Measurements from ENCODE around the gene PRDM5.

DNA sequence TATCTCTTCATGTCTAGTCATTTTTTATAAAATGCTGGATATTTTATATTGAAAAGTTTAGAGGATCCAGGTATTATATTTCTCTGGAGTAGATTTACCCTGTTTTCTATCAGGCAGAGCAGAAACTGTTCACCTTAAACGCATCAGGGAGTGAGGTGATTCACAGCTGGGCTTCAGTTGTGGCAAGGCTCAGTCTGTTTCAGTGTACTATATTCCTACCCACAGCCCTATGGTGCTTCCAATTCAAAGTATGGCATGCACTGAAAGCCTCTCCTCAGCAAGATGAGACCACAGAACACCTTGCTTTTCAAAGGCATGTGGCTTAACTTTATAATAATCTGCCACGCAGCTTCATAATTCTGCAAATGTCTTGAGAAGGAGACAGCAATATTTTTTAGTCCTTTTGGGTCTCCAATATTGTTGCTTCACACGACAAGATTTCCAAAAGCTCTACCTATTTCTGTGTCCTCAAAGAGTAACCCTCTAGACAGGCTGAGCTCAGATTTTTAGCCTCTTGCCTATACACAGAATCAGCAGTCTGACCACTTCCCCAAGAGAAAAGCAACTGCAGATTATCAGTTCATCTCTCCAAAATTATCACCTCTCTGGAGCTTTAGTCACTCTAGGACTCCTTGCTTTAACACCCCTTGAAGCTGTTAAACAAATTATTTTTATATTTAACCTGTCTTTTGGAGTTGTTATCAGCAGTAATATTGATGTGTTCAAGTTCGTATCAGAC, 24.4 kb downstream of the PRDM5 start:
- TF ChIP-seq POLR2A (IDR thresholded peaks at IDR 0.05; ENCODE audit: low read depth, low read length): no peak
- TF ChIP-seq TAF1 (IDR thresholded peaks at IDR 0.05; ENCODE audit: low read depth, low read length): no peak
- TF ChIP-seq POLR2AphosphoS5 (IDR thresholded peaks at IDR 0.05; ENCODE audit: low read depth, low read length): no peak
- TF ChIP-seq SPI1 (IDR thresholded peaks at IDR 0.05; ENCODE audit: low read depth, low read length): no peak

Measured in GM12891 (cell line).